Measurements from ENCODE around the gene MINDY4B.
"Not testable (repeated sequence)": the region's sequence is repeated elsewhere in the genome, so short reads cannot be mapped to it uniquely, and the experiment has no call there.

The MINDY4B gene

DNA sequence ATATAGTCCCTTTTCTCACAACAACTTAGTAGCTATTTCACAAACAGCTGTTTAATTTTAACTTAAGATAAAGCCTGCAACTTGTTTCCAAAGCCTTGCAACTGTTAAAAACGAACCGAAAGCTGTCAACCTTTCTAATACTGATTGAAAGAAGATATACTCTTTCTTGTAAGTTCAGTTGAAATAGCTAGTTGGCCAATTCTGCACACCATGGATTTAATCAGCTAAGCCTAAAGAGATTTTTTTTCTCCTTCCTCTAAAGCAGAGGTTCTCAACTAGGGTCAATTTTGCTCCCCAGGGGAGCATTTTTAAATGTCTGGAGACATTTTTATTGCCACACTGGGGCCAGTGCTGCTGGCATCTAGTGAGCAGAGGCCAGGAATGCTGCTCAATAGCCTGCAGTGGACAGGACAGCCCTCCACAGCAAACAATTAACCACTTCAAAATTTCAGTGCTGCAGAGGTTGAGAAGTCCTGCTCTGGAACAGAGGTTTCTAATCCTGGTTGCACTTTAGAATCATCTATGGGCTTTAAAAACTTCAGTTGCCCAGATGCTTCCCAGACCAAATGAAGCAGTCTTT is 26.2 kb downstream of the MINDY4B start:
- no peak for TF ChIP-seq ZNF274 (IDR thresholded peaks at IDR 0.05; ENCODE audit: low read depth, low read length)
- no peak overlapping the region for H3K4me3 ChIP-seq (ENCODE audit: low read length)

DNA sequence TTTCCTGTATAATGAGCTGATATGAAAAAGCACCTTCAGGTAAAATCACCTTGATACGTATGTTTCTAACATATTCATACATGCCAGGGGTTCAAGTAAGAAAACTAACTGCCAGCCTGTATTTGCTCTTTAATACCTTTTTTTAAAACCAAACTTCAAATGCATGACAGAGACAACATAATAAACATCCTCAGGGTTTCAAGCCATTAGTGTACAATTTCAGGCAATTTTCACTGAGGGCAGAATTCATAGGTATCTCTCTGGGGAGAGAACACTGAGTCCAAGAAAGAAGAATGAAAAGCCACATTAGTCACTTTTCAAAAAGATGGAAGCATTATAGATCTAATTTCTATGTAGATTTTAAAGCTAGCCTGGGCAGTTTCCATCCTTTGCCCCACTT is 26.9 kb downstream of the MINDY4B start:
- TF ChIP-seq ZNF274 (IDR thresholded peaks at IDR 0.05; ENCODE audit: low read depth, low read length): no peak
- no peak overlapping the region for H3K4me3 ChIP-seq (ENCODE audit: low read length)

DNA sequence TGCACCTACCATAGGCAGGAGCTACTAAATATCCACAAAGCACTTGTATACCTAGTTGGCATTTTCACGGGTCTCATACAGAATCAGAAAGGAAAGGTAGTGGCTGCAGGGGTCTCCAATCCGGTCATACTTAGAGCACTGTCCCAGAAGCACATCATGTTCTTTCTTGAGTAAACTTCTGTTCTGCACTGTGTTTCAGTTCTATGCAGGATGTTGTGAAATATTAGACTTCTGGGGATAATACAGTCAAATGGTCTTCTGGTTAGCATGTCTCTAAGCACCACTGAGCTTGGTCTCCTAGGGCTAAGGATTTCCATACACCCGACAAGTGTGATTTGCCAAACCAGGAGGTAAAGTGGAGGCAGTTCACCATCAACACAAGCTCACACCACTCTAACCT is 27.9 kb downstream of the MINDY4B start:
- H3K4me3 ChIP-seq (ENCODE audit: low read length): no peak overlapping the region
- TF ChIP-seq ZNF274 (IDR thresholded peaks at IDR 0.05; ENCODE audit: low read depth, low read length): no peak

DNA sequence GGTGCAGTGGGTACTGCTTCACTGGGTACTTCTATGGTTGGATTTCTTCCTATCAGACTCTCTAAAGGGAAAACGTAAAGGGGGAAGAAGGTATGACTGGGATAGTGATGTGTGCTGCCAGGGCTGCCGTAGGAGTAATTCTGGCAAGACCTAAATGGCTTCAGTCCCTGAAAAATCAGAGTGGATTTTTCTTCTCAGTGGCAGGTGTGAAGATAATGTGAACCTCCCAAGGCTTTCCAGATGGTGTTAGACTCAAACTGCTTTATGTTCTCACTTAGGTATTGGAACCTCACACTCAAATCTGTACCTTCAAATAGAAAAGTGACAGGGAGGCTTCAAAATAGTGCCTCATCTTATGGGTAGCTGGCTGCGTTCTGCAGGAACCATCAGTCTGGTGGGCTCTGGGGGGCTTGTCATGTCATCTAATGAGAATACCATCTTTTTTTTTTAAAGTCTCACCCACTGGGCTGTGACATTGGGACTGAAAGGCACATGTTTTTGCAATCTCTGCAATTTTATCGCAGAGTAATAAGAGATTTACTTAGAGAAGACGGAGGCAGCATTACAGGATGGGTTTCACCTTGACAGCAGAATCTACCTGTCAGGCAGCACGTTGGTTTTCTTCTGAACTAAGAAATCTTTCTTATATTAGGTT is 28.5 kb downstream of the MINDY4B start:
- no peak for TF ChIP-seq ZNF274 (IDR thresholded peaks at IDR 0.05; ENCODE audit: low read depth, low read length)
- H3K4me3 ChIP-seq (ENCODE audit: low read length): no peak overlapping the region

DNA sequence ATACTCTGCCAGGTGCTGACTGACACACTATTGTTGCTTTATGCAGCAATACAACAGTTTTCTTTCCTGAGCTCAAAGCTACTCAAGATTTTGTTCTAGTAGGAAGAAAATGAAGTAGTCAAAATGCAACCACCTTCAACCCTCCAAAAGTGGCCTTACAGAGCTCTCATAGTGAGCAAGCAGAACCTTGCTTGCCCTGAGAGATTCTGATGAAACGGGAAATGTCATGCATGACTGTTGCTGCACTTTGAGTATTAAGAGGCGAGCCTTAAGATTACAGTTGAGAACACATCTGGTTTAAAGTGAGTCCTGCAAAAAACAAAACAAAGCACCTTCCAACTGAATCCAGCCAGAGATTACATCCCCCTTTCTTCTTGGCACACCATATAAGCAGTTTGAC is 29.7 kb downstream of the MINDY4B start:
- no peak for TF ChIP-seq ZNF274 (IDR thresholded peaks at IDR 0.05; ENCODE audit: low read depth, low read length)
- H3K4me3 ChIP-seq (ENCODE audit: low read length): no peak overlapping the region

DNA sequence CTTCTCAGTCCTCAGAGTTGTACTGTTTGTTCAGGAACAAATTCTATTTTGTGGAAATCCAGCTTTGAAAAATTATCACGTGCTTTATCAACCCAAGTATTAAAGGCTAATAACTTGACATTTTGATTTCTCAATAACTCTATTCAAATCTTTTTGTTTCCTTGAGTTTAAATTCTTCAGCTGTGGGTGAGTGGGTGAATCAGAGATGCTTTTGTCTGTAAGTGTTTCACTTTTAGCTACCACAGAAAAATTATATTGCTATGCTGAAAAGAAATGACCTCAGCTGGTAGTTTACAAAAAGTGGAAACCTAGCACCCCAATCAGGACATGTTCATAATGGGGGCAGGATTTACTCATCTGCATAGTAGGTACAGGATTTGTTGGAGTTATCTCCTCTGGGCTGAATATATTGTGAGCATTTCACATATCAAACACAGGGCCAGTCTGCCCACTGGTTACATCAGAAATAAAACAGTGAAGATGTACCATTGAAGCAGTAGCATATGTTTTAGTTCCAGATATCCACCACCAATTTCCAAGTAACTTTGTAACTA is 30.5 kb downstream of the MINDY4B start:
- TF ChIP-seq ZNF274 (IDR thresholded peaks at IDR 0.05; ENCODE audit: low read depth, low read length): no peak
- no peak overlapping the region for H3K4me3 ChIP-seq (ENCODE audit: low read length)

DNA sequence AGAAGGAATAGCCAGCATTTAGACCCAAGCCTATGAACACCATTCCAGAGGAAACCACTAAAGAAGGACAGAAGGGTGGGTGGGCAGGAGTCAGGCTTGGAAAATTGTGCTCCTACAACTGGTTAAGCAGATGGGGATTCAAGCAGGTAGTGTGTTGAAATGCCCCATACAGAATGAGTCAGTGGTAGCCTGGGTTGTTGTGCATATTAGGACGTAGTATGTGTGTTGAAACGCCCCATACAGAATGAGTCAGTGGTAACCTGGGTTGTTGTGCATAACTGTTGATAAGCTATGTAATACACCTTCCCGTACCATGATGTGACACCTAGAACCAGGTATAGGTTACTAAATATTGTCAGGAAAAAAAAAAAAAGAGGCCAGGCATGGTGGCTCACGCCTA is 34.0 kb downstream of the MINDY4B start:
- H3K4me3 ChIP-seq (ENCODE audit: low read length): no peak overlapping the region
- no peak for TF ChIP-seq ZNF274 (IDR thresholded peaks at IDR 0.05; ENCODE audit: low read depth, low read length)

DNA sequence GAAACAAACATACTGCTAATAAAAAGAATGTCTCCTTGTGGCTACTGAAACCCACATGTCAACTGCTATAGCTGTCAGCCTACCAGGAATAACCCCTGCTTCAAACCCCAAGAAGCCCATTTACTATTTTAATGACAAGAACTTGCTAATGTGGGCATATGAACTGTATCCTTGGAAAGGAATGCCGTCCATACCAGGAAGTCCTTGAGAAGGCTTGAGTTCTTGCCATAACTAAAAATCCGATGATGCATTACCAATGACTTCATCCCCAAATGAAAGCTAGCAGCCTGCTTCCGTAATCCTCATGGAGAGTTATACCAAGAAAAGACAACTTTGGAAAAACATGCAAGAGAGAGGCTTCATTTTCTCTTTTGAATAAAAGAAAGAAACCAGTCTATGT is 34.8 kb downstream of the MINDY4B start:
- no peak for TF ChIP-seq ZNF274 (IDR thresholded peaks at IDR 0.05; ENCODE audit: low read depth, low read length)
- no peak overlapping the region for H3K4me3 ChIP-seq (ENCODE audit: low read length)

DNA sequence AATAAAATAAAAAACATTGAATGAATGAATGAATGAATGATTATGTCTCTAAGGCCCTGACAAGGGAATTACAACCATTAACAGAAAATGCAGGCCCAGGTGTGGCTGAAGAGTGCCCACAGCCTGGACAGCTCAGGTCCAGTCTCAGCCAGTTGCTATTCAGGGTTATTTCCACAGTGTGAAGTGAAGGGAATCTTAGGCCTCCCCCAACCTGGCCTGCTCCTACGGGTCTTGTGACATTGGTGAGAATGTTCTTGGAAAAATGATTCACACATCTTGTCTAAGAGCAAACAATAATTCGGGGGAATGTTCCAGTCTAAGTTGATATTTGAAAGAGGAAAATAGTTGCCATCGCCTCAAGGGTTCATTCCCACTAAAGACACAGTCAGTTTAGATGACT is 37.0 kb downstream of the MINDY4B start:
- no peak overlapping the region for H3K4me3 ChIP-seq (ENCODE audit: low read length)
- TF ChIP-seq ZNF274 (IDR thresholded peaks at IDR 0.05; ENCODE audit: low read depth, low read length): no peak

DNA sequence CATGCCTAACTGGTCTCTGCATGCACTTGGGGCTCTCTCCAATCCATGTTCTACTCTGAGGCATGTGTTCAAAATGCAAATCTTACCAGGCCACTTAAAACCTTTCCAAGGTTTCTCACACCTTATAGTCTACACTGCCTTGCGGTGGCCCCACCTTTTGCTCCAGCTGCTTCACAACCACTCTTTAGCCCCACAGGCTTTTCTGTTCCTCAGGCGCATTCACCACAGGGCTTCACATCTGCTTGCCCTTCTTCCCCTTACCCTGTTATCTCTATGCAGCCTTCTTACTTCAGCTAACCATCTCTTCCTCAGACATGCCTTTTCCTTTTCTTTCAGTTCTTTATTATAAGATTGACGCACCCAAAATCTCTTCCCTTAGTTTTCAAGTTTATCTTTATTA is 37.8 kb downstream of the MINDY4B start:
- TF ChIP-seq ZNF274 (IDR thresholded peaks at IDR 0.05; ENCODE audit: low read depth, low read length): no peak
- no peak overlapping the region for H3K4me3 ChIP-seq (ENCODE audit: low read length)

DNA sequence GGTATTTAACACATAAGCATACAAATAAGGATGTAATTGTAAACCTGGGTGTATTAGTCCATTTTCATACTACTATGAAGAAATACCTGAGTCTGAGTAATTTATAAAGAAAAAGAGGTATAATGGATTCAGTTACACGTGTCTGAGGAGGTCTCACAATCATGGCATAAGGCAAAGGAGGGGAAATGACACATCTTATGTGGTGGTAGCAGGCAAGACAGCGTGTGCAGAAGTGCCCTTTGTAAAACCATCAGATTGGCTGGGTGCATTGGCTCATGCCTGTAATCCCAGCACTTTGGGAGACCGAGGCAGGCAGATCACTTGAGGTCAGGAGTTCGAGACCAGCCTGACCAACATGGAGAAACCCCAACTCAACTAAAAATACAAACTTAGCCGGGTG is 41.3 kb downstream of the MINDY4B start:
- H3K4me3 ChIP-seq (ENCODE audit: low read length): not testable (repeated sequence)

DNA sequence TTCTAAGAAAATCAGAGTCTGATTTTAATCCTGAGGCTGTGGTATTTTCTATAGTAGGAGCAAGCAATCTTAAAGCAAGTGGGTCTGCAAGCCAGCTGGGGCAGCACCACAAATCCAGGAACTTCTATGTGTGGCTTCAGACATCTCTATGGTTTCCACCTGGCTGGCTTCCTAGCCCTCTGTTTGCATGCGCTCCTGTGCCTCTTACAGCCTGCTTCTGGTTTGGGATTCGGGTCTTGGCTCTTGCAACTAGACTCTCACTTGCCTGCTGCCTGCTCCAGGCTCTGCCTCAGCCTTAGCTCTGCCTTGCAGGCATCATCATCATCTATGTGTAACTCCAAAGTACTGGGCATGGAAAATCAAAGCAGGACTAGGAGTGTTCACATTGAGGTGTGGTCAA is 43.4 kb downstream of the MINDY4B start:
- H3K4me3 ChIP-seq (ENCODE audit: low read length): no peak overlapping the region
- TF ChIP-seq ZNF274 (IDR thresholded peaks at IDR 0.05; ENCODE audit: low read depth, low read length): no peak

DNA sequence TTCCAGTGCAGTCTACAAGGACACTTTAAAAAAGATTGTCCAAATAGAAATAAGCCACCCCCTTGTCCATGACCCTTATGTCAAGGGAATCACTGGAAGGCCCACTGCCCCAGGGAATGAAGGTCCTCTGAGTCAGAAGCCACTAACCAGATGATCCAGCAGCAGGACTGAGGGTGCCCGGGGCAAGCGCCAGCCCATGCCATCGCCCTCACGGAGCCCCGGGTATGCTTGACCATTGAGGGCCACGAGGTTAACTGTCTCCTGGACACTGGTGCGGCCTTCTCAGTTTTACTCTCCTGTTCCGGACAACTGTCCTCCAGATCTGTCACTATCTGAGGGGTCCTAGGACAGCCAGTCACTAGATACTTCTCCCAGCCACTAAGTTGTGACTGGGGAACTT is 47.3 kb downstream of the MINDY4B start:
- H3K4me3 ChIP-seq (ENCODE audit: low read length): not testable (repeated sequence)

DNA sequence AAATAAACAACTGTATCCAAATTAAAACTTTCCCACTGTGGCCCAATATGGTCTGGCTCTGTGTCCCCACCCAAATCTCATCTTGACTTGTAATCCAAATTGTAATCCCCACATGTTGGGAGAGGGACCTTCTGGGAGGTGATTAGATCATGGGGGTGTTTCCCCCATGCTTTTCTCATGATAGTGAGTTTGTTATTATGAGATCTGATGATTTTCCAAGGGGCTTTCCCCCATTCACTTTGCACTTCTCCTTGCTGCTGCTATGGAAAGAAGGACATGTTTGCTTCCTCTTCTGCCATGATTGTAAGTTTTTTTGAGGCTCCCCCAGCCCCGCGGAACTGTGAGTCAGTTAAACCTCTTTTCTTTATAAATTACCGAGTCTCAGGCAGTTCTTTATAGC is 55.0 kb downstream of the MINDY4B start:
- TF ChIP-seq ZNF274 (IDR thresholded peaks at IDR 0.05; ENCODE audit: low read depth, low read length): no peak
- H3K4me3 ChIP-seq (ENCODE audit: low read length): no peak overlapping the region

DNA sequence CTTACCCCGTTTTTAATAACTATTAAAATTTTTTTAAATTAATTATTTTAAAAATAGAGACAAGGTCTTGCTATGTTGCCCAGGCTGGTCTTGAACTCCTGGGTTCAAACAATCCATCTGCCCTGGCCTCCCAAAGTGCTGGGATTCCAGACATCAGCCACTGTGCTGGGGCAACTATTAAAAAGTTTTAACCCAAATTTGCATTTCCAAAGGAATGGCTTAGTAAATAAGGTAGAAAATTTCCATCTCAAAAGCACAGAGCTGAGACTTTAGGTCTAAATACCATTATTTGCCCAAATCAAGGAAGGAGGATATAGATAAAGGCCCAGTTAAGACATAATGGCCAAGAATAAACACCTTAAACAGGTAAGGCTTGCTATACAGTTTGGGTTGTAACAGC is 56.4 kb downstream of the MINDY4B start:
- no peak for TF ChIP-seq ZNF274 (IDR thresholded peaks at IDR 0.05; ENCODE audit: low read depth, low read length)
- no peak overlapping the region for H3K4me3 ChIP-seq (ENCODE audit: low read length)

DNA sequence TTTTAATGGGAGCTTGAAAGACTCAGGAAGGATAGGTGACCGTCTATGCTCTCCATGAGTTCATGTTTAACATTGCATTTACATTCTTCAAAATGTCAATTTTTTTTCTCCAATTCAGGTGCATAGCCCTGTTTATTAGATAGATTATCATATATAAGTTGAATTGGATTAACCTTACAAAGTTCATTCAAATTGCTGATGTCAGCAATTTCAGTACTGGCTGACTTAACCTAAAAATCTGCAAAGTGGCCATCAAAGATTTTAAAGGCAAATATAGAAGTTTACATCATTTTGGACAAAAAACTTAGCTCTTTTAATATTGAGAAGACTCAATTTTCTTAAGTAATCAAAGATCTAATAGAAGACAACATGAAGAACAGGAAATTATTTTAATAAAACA is 57.8 kb downstream of the MINDY4B start:
- H3K4me3 ChIP-seq (ENCODE audit: low read length): no peak overlapping the region
- TF ChIP-seq ZNF274 (IDR thresholded peaks at IDR 0.05; ENCODE audit: low read depth, low read length): no peak

Data from GM08714 (cell line).